HG02938 (cell line): Measurements from ENCODE around the gene SNCA.

Source experiments
- ATAC-seq: cut with Tn5 transposase; IDR thresholded peaks from one replicate; pipeline ENCODE4 v1.9.1; 2021; ENCODE audit warnings: mild to moderate bottlenecking, moderate library complexity; ENCODE audit not compliant: unreplicated experiment

The SNCA gene

DNA sequence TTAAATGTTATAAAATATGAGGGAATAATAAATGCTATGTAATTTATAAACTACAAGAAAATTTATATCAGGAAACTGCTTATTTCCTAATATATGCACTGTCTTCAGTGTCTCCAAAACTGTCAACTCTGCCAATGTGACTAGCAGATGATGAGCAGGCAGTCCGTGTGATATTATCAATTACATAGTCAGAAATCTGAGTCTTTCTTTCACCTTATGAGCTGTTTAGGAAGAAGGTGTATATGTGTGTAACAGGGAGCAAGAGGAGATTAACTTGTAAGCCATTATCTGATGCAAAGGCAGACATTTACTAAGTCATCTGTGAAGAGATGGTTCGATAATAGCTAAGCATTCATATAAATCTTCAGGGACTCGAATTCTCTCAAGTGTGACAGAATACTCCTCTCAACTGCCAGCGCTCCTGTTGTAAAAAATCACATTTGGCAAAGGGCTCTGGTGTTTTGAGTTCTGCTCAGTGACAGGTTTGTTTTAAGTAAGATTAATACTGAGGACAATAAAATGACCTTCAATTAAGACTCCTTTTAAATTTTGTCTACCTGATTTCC, 79.7 kb downstream of the SNCA start:
- no peak for ATAC-seq

DNA sequence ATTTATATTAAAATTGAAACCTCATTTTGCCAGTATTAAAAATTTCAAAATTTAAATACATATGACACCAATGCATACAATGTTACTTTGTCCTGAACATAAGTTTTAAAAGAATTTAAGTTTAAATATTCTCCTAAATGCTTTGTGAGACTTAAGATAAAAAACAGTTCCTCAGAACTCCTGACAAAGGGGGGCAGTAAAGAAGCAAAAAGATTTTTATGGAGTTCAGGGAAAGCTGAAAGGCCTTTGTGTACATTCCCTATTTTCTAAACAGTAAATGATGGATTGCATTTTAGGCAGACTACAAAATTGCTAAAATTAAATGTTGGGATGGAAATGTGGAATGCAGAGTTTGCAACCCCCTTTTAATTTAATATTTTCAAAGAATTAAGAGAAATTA, 81.7 kb downstream of the SNCA start:
- no peak for ATAC-seq

DNA sequence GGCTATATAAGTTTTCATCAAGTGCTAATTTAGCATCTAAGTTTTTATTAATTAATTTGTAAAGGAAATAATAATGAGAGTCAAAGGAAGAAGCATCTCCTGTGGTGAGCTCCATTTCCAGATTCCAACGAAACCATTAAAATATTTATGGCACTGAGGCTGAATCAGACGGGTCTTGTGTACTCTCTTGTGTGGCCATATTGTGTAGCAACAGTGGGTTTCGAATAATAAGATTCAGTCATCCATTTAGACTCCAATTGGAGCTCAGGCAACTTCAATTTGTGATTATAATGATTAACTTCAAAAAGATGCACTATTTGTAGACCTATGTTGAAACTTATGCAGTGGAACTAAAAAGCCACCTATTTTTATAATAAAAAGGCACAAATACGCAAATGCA, 82.4 kb downstream of the SNCA start:
- ATAC-seq, result no peak

DNA sequence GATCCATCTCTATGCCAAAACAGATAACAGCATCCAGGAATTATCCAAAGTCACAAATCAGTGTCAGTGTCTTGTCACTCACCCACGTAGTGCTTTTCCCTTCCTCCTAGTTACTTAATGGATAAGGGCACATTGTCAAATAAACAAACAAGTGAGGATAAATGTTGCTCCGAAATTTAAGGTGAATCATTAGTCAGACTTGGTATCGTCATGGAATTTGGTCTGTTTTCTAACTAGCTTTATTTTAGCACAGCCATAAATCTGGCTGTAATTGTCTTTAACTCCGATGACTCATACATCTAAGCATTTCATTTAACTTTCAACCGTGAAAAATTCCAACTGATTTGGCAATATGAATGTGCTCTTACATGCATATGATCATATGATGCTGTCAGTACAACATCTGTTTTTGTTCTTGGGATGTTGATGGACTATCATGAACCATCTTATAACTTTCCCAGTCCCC, 83.3 kb downstream of the SNCA start:
- ATAC-seq, result no peak

DNA sequence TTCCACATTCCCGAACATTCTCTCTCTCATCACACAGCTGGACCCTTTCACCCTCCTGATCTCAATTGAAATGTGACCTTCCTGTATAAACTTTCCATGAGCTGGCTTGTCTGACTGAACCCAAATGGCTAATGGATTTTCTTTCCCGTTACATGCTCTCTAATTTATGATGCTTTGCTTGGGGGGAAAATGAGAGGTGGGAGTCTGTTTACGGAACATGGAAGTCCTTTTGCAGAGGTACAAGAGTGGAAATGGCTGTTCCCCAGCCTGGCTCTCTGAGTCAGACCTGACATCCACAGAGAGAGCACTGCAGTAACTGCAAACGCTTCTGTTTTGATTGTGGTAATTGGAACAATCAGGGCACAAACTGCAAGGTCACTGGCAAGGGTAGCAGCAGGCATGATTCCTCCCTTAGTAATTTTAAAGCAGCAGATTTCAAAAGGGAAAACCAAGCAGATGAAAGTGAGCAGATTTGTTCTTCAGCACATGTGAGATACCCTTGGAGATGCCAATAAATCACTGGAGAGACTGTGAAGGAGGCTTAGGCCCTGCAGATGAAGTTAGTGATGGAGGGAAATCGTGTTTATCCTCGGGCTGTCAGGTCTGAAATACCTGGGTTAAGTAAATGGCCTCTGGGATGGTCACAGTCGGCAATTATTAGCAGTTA, 83.9 kb downstream of the SNCA start:
- ATAC-seq, result no peak

DNA sequence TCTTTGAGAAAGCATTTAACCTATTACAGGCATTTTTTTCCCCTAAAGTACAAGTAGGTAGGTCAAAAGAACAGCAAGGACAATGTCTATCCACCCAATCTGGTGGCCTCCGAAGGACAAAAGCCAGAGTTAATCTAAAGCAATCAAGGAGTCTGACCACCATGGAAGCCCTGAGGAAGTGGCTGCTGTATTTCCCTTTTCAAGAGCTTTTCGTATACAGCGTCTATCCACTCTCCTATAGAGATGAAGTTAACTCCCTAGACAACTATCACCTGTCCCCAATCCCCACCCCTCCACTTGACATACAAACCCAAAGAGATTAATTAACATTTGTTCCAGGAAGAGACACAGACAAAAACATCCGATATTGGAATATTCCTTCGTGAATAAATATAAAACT, 85.5 kb downstream of the SNCA start:
- ATAC-seq, result no peak

DNA sequence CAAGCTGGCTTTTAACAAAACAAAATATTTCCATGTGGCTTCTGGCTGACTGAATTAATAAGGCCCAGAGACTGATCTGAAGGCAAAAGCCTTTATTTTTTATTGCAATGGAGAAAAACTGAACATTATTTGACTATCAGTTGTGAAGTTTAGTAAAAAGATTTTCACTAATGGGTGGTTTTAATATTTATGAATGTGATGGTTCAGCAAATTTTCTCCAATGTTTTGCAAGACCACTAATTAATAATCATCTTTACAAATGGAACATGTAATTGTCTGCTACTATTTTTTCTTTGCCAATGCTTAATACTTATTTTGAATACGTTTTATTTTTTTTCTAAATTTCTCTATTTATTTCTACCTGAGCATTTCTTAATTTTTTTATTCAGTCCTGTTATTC, 90.6 kb downstream of the SNCA start:
- no peak for ATAC-seq

DNA sequence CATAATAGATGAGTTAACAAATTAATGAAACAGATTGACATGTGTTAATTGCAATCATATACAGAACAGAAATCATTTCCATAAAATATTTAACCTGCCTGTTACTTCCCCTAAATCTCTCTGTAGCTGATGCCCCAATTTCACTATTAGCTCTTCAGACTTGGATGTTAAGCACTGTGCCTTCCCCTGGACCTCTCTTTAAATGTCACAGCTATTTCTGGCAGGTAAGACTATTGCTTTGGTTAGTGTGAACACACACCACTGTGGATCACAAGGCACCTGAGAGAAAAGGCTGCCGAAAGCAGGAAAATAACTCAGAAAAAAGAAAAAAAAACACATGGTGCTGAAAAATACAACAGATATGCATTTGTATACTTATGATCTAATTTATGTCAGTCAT, 91.3 kb downstream of the SNCA start:
- ATAC-seq, result no peak

DNA sequence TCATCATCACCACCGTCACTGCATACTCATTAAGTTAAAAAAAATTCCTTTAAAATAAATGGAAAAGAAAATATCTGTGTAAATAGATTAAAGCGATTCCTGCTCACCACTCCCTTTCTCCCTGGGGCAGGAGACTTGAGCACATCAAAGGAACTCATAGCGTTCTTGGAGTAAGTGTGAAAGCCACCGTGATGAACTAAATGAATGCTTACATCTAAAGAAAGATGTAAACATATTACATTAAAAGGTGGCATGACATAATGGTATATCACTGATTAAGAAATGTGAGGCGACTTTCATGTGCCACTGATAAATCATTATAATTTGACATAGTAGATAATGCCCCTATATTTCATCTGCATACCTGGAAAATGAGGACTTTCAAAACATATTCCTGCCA, 92.0 kb downstream of the SNCA start:
- no peak for ATAC-seq

DNA sequence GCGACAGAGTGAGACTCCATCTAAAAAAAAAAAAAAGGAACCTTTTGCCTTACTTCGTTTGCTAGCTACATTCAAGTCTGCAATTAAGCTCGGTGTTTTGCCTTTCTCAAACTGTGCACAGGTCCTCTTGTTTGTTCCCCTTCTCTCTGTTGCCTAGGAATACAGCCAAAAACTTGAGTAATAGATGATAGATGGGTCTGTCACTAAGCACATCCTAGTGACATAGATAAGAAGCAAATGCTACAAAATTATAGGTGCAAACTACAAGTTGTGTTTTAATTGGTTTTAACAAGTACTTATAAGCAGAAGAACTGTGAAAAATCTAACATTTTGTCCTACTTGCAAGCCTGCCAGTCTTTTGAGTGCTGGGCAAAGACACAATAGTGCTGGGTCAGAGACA, 95.2 kb downstream of the SNCA start:
- ATAC-seq, result no peak

DNA sequence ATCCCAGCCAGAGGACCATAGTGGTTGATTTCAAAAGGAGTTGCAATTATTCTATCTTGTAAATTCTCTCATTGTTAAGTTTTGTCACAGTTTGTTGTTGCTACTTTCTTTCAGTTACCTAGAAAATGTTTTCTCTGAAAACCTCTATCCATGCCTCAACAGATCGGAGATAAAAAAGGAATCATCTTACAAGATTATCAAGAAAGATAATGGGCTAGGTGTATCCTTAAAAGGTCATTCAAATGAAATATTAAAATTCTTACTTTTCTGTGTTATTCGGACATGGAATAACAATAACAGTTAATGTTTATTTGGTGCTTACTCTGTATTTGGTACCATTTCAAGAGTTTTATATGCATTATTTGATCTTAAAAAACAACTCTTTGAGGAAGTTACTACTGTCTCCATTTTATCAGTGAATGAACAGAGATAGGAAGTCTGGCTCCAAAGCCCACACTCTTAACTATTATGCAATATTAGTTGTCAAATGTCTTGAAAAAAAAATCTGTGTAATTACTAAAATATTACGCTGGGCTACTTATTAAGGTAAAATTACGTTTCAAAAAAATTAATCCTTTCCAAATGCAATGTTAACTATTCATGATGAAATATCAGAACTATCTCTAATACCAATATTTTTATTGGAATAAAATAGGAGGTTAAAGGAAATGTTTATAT, 97.5 kb downstream of the SNCA start:
- ATAC-seq, result no peak

DNA sequence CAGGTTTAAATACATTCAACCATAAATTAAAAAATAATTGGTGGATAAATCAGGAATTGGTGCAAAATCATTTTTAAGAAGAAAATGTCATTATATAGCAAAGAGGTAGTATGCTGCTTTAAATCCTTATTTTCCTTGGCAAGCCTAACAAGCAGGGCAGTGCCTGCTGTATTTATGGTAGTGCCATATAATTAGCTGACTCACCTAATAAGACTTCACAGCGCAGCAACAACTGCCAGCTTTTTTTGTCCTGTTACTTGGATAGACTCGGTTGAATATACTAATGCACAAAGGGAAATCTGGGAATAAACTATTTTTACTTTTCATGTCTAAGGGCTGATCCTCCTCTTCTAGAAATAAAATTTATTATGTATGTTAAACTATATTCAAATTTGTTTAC, 99.1 kb downstream of the SNCA start:
- ATAC-seq, result no peak

DNA sequence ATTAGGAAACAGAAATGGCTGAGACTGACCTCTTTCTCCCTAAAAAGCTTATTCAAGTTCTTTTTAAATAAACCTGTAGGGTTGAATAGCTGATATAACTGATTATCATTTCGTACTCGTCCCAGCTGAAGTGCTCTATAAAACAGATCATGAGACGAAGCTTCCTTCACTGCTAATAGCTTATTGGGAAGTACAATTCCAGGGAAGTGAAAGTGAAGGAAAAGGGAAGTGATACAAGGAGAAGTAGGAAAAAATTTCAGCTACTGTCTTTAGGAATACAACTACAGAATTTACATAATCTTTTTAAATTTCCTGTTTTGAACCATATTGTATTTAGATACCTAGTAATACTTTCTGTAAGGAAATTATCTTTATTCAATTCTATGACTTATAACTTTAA, 103.0 kb downstream of the SNCA start:
- ATAC-seq, result no peak

DNA sequence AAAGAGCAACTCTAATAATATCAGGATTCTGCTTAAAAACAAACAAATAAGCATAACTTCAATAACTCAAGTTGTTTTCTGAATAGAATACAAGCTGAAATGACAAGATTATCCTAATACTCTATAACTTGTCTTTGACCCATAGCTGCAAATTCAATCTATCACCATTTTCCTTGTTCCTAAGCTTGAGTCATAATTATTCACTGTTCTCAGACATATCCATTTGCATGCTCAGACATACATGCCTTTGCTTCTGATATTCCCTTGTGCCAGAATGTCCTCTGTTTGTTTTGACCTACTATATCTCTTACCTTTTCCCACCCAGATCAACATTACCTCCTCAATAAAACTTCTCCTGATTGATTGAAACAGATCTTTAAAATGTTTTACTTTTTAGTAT, 109.7 kb downstream of the SNCA start:
- no peak for ATAC-seq

DNA sequence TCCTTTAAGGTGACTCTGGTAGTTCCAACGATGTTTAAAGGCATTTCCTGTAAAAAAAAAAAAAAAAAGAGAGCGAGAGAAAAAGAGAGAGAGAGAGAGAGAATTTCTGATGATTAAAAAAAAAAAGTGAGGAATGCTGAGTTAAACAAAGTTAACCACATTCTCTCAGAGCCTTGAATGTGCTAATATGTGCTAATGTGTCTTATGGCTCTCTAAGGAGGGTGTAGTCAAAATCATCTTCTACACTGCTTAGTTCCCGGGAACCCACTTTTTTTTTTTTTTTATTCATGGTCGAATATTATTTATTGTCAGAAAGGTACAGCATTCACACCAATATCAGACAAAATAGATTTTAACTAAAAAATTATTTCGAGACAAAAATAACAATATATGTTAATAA, 111.7 kb downstream of the SNCA start:
- no peak for ATAC-seq

DNA sequence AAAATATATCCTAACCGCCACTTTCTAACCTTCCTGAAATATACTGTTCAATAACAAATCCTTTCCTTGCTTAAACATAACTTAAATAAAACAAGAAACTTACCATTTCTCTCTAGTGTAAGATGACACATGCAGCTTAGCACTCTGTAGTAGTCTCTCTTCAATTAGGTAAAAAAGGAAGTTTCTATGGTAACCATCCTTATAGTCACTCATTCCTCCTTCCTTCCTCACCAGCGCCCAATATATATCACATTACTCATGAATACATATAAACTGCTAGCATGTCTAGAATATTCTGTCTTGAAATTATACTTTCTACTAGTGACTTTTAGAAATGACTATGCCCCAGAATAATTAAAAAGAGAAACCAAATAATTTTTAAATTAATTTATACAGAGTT, 112.2 kb downstream of the SNCA start:
- no peak for ATAC-seq

DNA sequence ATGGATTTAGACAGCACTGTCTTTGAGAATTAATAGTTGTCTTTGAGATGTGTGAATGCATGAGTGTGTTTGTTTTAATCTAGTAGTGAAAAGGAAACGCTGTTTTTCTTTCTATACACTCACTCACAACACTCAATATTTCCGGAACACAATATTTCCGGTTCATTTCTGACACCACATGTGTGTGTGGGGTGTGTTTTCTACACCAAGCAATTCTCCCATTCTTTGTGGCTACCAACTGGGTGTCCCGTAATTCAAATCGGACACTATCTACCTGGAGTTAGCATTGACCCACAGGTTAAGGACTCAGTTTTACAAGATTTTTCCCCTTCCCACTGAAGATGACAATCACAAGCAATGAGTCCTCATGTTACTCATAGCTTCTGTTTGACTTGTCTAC, 113.9 kb downstream of the SNCA start:
- no peak for ATAC-seq

DNA sequence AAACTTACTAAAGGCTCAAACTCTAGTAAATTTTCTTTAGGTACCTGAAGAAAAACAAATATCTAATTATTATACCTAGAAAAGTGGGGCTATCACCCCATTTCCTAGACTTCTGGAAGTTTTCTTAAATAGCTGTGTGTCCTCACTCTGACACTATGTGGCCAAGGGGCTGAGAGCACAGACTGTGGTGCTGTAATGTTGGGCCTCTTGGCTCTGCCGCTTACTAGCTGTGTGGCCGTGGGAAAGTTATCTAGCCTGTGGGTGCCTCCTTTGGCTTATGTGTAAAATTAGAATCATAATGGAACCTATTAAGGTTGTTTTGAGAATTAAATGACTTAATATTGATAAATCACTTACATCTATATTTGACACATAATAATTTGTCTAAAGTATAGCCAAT, 114.4 kb downstream of the SNCA start:
- no peak for ATAC-seq

DNA sequence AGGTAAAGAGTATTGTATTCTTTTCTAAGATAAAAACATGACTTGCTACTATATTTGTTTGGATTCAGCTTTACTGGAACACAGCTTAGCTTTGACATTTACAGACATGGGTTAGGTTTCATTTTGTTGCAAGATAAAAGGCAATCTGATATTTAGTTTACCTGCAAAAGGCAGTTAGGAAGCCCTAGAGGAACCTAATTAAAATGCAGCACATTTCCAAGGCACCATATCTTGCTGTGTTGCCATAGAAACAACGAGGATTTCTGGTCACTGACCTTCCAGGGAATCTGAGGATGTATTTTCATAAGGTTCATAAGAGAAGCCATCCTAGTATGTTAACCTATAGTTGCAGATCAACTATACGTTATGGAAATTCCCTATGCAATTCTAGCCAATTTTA, 116.0 kb downstream of the SNCA start:
- ATAC-seq, result no peak

DNA sequence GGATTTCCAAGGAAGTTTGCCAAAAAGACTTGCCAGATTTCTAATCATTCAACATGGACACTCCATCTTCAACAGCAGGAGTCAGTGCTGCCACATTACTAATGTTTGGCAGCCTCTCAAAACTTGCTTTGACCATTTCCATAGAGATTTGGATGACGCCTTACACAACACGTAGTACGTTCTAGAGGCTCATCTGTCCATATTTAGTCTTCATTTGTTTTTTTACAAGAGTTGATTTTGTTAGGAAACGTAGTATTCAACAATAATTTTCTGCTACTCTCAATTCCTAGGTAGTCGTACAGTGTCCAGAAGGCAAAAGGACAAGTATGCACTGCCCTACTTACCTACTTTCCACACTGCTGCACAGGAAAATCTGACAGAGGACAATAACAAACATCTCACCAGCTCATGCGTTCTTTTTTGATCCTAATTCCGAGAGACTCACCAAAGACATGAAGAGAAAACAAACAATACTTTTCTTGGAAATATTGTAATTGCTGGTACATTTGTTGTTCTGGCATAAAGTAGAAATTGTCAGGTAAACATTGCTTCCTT, 117.3 kb downstream of the SNCA start:
- ATAC-seq, result no peak

DNA sequence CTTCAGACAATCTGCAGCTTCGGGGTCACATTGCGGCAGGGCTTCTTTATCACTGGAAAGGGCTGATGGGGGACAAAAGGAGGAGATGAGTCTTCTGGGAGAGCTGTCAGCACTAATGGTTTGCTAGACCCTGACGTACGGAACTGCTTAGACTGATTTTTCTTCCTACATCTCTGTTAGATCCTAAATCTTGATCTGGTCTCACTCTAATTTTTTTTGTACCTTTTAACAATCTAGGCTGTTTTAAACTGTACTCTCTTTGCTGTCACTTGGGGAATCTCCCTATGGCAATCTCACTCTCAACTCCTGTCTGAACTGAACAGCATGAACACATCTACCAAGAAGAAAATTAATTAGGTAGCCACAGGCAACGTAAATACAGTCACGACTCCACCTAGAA, 120.1 kb downstream of the SNCA start:
- ATAC-seq, result no peak

DNA sequence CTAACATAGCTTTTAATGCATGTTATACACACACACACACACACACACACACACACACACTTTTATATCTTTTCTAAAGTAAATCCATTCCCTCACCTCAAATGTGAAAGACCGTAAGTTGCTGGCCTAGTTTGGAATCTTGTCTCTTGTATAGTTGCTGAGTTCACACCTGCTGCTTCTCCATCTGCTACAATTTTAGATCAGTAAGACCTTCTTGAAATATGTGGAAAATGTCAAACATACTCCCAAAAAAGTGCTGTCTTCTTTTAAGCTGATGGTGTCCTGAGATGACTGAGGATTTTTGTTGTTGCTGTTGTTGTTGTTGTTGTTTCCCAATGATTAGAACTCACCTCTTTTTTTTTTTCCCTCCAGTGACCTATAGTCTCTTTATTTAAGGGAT, 121.3 kb downstream of the SNCA start:
- no peak for ATAC-seq
